Measurements from ENCODE around the gene GPS1.

- TF ChIP-seq CTCF (IDR thresholded peaks at IDR 0.05; ENCODE audit: insufficient read depth, low read length, poor library complexity, severe bottlenecking) (no peak), EZH2phosphoT487 (conservative IDR thresholded peaks at IDR 0.05; ENCODE audit: low read length) (no peak)
Measured at GRCh38 chr17:82101767-82102679, 50.3 kb downstream of the GPS1 start.
